ENCODE data around the gene CASKIN2. TPM values are rescaled to one million over a fixed set of nuclear protein-coding genes. Genes with fewer than 3 reads are reported as not detected.
"Not testable (repeated sequence)": the region's sequence is repeated elsewhere in the genome, so short reads cannot be mapped to it uniquely, and the experiment has no call there.

CASKIN2 gene
- total RNA-seq, 1 donor from 2014 or later, result 1.4 TPM

DNA sequence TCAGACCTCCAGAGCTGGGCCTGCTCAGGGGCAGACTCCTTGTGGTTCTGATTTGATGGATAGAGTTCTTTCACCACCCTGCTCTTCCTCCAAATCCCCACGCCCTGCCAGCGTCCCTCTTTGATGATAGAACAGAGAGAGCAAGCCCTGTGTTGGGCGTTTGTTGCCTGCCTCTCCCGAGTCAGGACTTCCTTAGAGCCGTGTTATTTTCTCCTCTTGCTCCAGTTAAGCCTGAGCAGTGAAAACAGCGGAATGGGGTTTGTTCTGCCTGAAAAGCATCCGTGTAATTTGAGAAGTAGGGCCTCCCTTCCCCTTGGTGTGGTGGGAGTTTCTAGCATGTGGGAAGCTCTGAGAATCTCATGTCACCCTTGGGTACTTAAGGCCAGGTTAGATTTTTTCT is 36.8 kb downstream of the CASKIN2 start:
- H3K27me3 Mint-ChIP-seq, result no peaks in the 10 kb centered on the region
- H3K4me3 Mint-ChIP-seq, result no peak overlapping the region
- CTCF ChIA-PET, result no interaction called here
- POLR2A ChIA-PET, result interaction anchor here (0.7 kb wide), 1 partner anchor 1066 kb away, joined by 3 read pairs; no protein-coding TSS in a partner anchor
- DNase-seq, result no peak
- no peaks in the 10 kb centered on the region for H3K9me3 Mint-ChIP-seq
- no peaks in the 10 kb centered on the region for H3K4me1 Mint-ChIP-seq
- intact Hi-C loops (cut with micrococcal nuclease), result no loop called here
- no peak for ATAC-seq (ENCODE audit: low read depth)
- peaks cover 39% of the 10 kb centered on the region for H3K36me3 Mint-ChIP-seq (ENCODE audit: low read depth)
- no peak overlapping the region for H3K27ac Mint-ChIP-seq
- TF ChIP-seq, protein P1, sequence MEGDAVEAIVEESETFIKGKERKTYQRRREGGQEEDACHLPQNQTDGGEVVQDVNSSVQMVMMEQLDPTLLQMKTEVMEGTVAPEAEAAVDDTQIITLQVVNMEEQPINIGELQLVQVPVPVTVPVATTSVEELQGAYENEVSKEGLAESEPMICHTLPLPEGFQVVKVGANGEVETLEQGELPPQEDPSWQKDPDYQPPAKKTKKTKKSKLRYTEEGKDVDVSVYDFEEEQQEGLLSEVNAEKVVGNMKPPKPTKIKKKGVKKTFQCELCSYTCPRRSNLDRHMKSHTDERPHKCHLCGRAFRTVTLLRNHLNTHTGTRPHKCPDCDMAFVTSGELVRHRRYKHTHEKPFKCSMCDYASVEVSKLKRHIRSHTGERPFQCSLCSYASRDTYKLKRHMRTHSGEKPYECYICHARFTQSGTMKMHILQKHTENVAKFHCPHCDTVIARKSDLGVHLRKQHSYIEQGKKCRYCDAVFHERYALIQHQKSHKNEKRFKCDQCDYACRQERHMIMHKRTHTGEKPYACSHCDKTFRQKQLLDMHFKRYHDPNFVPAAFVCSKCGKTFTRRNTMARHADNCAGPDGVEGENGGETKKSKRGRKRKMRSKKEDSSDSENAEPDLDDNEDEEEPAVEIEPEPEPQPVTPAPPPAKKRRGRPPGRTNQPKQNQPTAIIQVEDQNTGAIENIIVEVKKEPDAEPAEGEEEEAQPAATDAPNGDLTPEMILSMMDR (IDR thresholded peaks at IDR 0.05), result no peak

DNA sequence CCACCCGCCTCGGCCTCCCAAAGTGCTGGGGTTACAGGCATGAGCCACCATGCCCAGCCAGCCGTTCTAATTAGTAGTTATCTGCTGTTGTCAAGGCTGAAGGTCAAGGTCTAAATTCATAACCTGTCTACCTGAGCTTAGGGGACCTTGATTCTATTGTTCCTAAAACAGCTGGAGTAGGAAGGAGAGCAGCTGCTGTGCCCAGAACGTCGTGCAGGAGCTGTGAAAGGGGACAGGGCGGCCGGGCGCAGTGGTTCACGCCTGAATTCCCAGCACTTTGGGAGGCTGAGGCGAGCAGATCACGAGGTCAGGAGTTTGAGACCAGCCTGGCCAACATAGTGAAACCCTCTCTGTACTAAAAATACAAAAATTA is 37.9 kb downstream of the CASKIN2 start:
- ATAC-seq (ENCODE audit: low read depth); H3K27me3 Mint-ChIP-seq; POLR2A ChIA-PET; intact Hi-C loops (cut with micrococcal nuclease); H3K9me3 Mint-ChIP-seq; DNase-seq; CTCF ChIA-PET; H3K4me3 Mint-ChIP-seq; H3K27ac Mint-ChIP-seq; H3K4me1 Mint-ChIP-seq: not testable (repeated sequence)
- peaks cover 42% of the 10 kb centered on the region for H3K36me3 Mint-ChIP-seq (ENCODE audit: low read depth)

DNA sequence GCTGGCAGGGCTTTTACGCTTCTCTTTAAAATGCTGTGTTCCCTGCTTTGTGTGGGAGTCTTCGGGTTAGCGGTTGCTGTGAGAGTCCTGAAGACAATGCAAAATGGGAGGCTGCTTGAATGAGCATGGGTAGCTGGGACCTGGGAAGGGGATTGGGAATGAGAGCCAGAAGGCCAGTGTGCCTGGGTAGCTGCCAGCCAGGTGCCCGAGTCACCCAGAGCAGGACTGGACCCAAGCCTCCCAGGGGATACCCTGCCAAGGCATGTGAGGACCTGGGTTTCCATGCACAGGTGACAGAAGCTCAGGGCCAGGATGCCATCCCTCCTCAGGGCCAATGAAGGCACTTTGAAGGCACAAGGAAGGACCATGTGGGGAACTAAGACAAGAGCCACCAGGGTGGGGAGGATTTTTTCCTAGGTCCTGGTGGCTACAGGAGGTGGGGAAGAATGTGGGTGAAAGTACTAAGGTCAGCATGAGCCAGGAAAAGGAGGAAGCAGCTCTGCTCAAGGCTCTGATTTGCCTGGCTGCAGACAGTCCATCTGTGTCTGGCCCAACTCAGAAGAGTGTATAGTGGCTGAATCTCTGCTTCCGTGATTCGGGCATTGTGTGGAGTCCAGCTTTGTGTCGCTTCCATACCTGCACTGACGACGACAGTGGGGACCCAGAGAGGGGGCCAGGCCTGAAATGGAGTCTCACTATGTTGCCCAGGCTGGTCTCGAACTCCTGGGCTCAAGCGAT is 38.4 kb downstream of the CASKIN2 start:
- DNase-seq (no peak), ATAC-seq (ENCODE audit: low read depth) (no peak)
- H3K4me1 Mint-ChIP-seq, result no peaks in the 10 kb centered on the region
- H3K27ac Mint-ChIP-seq, result no peak overlapping the region
- ChIA-PET CTCF (no interaction called here), POLR2A (no interaction called here)
- no peaks in the 10 kb centered on the region for H3K9me3 Mint-ChIP-seq
- TF ChIP-seq, protein P1 (IDR thresholded peaks at IDR 0.05), result no peak
- H3K36me3 Mint-ChIP-seq (ENCODE audit: low read depth), result peaks cover 47% of the 10 kb centered on the region
- intact Hi-C loops (cut with micrococcal nuclease), result no loop called here
- H3K4me3 Mint-ChIP-seq, result no peak overlapping the region
- no peaks in the 10 kb centered on the region for H3K27me3 Mint-ChIP-seq

DNA sequence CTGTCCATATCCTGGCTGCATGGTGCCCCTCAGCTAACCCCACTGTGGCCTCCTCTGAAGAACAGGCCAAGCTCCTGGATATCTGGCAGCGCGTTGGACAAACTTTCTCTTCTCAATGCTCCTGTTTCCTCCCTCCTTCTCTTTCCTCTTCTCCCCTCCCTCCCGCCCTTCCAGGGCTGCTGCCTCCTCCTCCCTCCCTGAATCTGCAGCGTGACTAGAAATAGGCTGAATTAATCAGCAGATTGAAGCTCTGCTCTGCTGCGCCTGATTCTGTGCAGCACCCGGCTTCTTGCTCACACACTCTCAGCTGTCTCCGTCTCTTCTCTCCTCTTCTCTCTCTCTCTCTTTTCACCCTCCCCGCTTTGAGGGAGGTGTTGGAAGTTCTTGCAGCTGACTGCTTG is 39.1 kb downstream of the CASKIN2 start:
- POLR2A ChIA-PET, result no interaction called here
- H3K27ac Mint-ChIP-seq, result no peak overlapping the region
- CTCF ChIA-PET, result no interaction called here

DNA sequence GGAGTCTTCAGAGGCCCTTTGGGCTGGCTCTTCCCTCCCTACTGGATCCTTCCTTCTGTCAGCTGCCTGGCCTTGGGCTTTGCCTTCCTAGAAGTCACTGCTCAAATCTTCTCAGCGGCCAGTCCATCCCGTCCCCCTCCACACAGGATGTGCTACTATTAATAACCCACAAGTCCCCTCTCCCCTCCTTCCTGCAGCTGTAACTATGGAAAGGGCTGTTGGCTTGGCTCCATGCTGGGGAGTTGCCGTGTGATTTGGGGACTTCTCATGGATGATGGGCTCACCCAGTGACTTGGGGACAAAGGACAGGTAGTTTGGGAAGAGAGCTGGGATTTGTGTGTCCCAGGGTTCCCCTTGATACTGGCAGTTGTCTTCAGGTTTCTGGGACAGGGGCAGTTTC is 39.5 kb downstream of the CASKIN2 start:
- Mint-ChIP-seq H3K36me3 (ENCODE audit: low read depth) (peaks cover 50% of the 10 kb centered on the region), H3K27me3 (no peaks in the 10 kb centered on the region), H3K9me3 (no peaks in the 10 kb centered on the region), H3K4me3 (no peak overlapping the region), H3K4me1 (no peaks in the 10 kb centered on the region), H3K27ac (no peak overlapping the region)
- no peak for DNase-seq
- ChIA-PET CTCF (no interaction called here), POLR2A (no interaction called here)
- intact Hi-C loops (cut with micrococcal nuclease), result no loop called here
- ATAC-seq (ENCODE audit: low read depth), result no peak
- TF ChIP-seq, protein P1 (IDR thresholded peaks at IDR 0.05), result no peak

More for the DNA sequence above, 39.1 kb downstream of the CASKIN2 start:
- H3K27me3 Mint-ChIP-seq, result no peaks in the 10 kb centered on the region
- peaks cover 52% of the 10 kb centered on the region for H3K36me3 Mint-ChIP-seq (ENCODE audit: low read depth)
- H3K4me1 Mint-ChIP-seq, result no peaks in the 10 kb centered on the region
- intact Hi-C loops (cut with micrococcal nuclease), result no loop called here
- H3K4me3 Mint-ChIP-seq, result no peak overlapping the region
- TF ChIP-seq, protein P1 (IDR thresholded peaks at IDR 0.05), result no peak
- ATAC-seq (ENCODE audit: low read depth), result no peak
- DNase-seq, result no peak
- no peaks in the 10 kb centered on the region for H3K9me3 Mint-ChIP-seq
